Muscle of arm (tissue), 12 donors: ENCODE measurements around the gene IPO13. TPM values are rescaled to one million over a fixed set of nuclear protein-coding genes. Genes with fewer than 3 reads are reported as not detected.

Source experiments
- DNase-seq: peaks from one replicate; pipeline ENCODE4 v3.0.0-alpha.2; 2013
- polyA plus RNA-seq, 12 donors: library from polyadenylated mRNA; unstranded; fragments of 120-200 nt; gene quantifications; one replicate each; pipeline ENCODE4 v1.2.1, GENCODE V29; 2013; ENCODE audit not compliant: insufficient read length in 12 of 12

IPO13 gene
- polyA plus RNA-seq, 12 donors: 18.8 to 54.5 (median 25.7) TPM; not detected in 1

DNA sequence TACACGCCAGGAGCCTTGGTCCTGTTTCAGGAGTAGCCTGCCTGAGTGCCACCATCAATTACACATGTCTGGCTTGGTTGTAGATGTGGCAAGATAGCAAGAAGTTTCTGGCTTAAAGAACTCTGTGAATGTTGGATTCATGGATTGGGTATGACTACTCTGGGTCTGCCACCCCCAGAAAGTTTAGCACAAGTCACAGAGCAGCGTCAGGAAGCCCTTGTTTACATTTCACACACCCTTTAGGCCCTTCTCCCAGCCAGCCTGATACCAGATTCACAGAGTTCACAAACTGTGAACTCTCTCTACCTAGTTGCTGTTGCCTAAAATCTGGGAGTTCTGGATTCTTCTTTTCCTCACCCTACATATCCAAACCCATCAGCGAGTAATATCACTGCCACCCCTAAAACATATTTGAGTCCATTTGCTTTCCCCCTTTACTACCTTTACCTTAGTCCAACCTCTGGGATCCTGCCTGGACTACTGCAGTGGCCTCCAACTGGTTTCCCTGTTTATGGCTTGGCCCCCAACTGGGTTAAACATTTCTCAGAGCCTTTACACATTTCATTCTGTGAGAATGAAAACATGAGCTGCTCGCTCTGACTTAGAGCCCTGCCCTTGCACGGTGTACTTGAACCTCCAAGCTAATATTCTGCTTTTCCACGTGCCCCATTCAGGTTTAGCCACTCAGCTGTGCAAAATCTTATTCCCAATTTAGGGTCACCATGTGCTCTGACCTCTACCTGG, 40.6 kb downstream of the IPO13 start:
- DNase-seq: no peak

DNA sequence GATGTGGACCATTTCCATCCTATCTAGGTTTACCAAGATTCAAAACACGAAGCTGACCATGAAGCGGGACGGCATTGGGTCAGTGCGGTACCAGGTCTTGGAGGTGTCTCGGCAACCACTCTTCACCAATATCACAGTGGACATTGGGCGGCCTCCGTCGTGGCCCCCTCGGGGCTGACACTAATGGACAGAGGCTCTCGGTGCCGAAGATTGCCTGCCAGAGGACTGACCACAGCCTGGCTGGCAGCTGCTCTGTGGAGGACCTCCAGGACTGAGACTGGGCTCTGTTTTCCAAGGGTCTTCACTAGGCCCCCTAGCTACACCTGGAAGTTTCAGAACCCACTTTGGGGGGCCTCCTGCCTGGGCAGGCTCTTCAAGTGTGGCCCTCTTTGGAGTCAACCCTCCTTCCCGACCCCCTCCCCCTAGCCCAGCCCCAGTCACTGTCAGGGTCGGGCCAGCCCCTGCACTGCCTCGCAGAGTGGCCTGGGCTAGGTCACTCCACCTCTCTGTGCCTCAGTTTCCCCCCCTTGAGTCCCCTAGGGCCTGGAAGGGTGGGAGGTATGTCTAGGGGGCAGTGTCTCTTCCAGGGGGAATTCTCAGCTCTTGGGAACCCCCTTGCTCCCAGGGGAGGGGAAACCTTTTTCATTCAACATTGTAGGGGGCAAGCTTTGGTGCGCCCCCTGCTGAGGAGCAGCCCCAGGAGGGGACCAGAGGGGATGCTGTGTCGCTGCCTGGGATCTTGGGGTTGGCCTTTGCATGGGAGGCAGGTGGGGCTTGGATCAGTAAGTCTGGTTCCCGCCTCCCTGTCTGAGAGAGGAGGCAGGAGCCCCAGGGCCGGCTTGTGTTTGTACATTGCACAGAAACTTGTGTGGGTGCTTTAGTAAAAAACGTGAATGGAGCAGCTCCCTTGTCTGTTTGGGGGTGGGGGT, 43.8 kb downstream of the IPO13 start:
- DNase-seq: no peak

DNA sequence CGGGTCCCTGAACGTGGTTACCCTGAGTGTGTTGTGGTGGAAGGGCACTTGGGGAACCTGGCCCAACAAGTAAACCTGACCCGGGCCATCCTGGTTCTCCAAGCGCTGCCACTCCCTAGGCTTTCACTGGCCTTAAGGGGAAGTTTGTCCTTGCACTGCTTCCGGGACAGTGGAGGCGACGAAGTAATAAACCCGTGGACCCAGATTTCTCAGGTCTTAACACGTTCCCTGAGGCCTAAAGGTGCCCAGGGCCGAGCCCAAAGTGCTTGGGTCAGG, 44.4 kb downstream of the IPO13 start:
- DNase-seq: no peak

DNA sequence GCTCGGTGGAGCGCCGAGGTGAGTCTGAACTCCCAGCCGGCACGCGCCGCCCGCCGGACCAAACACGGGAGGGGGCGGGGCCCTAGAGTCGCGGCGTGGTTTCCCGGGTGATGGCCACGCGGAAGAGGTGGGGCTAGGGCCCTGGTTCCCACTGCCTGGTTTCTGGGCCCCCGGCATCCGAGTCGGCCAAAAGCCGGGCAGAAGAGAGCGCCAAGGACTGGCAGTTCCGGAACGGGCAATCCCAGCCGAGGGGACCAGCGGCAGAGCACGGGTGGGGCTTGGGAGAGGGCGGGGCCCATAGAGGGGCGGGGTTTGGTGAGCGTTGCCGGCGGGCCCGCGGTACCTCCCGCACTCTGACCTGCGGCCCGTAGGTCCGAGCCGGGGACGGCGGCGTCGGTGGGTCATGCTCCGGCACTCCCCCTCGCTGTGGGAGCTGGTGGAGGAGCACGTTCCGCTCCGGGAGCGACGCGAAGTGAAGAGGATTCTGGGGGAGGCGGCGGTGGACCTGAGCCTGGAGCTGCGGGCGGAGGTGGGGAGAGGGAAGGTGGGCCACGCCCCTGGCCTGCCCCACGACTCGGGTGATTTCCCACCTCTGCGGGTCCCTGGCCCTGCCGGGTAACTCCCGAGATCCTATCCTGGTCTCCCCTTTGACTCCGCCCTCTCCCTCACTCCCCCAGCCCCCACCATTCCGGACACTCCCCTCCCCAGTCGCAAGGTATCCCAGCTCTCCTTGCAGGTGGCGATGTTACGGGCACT, 44.9 kb downstream of the IPO13 start, which contains the start of gene CCDC24:
TSS of gene CCDC24 (plus strand) at position 124 of the 756 bp plus-strand sequence. CDS start at position 404, 280 bp downstream.
- DNase-seq: peak; percentile 72

DNA sequence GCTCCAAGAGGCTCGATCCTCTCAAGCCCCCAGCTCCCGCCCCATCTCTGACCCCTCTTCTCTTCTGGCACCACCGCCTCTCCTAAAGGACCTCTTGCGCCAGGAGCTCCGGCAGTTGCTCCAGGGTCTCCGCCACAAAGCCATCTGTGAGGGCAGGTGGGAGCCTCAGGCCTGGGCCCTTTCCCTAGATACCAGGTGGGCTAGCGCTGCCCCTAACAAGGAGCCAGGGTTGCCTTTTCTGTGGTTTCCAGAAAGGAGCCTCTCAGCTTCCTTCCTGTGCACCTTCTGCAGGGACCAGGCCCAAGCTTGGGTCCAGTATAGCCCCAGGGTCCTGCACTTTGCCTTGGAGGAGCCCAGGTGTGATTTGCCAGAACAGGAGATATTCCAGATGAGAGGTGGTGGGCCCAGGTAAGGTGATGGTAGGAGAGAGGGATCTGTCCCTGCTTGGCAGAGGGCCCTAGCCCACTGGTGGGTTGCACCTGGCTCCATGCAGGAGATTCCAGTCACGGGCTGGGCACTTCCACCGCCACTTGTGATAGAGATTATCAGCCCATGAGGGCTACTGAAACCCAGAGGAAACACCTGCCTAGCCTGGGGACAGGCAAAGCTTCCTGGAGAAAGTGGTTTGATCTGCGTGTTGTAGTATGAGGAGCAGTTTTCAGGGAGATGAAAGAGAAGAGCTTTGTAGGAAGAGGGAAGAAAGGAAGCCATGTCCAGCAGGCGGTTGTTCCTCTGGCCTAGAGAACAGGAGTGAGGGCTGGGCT, 45.7 kb downstream of the IPO13 start:
- no peak for DNase-seq

DNA sequence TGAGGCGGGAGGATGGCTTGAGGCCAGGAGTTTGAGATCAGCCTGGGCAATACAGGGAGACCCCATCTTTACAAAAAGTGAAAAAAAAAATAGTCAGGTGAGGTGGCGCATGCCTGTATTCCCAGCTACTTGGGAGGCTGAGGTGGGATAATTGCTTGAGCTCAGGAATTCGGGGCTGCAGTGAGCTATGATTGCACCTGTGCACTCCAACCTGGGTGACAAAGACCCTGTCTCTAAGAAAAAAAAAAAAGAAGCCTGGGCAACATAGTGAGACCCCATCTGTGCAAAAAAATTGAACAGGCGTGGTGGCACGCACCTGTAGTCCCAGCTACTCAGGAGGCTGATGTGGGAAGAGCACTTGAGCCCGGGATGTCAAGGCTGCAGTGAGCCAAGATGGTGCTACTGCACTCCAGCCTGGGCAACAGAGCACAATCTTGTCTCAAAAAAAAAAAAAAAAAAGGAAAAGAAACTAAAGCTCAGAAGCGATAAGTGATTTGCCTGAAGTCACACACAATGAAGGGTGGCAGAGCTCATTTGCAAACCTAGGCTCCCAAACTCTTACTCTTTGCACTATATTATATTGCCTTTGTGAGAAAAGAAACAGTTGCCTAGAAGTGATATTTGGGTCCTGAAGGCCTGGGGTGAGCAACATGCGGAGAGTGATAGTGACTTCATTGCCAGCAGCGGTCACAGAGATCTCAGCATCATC, 46.6 kb downstream of the IPO13 start:
- no peak for DNase-seq

DNA sequence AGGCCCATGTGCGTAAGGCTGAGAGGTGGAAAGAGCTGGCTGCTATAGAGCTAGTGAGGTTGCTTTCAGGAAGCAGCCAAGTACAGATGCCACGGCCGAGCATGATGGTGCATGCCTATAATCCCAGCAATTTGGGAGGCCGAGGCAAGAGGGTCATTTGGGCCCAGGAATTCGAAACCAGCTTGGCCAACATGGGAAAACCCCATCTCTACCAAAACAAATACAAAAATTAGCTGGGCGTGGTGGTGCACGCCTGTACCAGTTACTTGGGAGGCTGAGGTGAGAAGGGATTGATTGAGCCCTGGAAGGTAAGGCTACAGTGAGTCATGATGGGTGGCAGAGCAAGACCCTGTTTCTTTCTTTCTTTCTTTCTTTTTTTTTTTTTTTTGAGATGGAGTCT, 47.3 kb downstream of the IPO13 start:
- no peak for DNase-seq

DNA sequence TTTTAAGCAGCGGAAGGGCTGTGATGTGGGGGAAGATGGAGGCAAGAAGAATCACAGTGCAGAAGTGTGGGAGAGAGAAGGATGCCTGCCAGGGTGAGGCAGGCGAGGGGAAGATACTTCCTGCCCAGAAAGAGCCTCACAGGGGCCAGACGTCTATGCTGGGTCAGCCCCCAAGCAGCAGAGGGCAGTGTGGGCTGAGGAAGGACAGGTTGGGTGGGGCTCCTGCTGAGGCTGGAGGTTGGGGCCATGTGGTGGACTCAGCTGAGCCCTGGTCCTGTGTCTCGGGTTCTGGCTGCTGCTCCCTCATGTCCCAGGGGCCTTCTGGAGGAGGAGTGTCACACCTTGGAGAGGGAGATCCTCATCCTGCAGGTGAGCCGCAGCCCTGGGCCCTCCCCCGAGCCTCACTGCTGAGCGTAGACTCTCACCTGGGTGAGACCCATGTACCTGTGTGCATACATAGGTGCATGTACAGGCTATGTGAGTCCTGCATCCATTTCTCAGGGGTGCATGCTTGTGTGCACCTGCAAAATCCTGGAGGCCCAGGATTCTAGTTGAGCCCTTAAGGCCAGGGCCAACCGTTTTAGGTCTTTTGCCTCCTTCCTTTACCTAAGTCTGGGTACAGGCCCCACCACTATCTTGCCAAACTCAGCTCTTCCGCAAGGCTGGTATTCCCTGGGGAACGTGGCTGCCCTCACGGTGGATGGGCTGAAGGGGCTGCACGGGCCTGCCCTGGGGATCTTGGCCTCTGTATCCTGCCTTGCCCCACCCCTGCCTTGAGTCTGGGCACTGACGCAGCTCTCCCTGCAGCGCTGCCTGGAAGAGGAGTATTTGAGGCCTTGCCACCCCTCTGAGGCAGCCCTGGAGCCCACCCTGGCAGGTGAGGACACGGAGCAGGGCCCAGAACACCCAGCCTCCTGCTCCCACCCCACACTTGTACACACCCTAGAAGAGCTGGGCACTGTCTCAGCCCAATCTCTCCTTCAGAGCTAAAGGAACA, 48.3 kb downstream of the IPO13 start:
- DNase-seq: no peak

DNA sequence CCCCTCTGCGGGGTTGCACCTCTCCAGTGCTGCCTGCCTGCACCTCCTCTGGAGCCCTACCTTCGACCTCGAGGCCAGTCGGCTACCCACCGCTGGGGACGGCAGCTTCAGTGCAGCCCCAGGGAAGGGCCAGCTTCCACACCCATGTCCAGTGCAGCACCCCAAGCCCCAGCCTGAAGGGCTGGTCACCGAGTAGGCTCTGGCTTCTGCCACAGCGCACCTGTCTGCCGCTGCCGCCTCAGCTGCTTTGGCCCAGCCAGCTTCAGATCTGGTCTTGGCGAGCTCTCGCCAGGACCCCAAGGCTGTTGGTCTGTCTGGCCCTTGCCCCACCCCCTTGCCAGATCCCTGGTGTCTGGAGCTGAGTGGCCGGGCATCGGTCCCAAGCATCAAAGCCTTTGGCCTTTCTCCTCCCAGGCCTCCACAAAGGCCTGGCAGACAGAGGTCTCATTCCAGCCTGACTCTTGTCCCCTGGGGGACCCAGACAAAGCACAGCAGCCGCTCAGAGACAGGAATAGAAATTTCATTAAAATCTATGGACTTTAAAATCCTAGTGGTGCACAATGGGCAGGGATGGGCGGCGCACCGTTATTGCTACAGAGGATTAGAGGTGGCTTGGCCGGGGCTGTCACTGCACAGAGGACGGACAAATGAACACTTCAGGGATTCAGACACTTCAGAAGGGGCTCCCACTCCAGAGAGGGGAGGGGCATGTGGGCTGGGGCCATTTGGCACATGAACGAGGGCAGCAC, 49.4 kb downstream of the IPO13 start:
- no peak for DNase-seq

DNA sequence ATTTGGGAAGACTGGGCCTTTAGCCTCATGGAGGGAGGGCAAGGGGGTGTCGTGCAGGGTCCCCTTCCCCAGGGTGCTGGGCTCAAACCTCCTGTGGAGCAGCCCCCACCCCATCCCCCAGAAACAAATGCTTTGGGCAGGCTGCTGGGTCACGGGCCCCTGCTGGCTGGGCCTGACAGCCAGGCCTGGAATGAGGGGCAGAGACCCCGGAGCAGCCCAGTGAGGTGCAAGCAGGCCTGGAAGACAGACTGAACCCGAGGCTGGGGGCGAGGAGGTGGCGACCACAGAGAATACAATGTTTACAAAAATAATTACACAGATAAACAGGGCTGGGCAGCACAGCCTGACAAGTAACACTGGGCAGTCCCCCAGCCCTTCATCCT, 50.0 kb downstream of the IPO13 start:
- no peak for DNase-seq

DNA sequence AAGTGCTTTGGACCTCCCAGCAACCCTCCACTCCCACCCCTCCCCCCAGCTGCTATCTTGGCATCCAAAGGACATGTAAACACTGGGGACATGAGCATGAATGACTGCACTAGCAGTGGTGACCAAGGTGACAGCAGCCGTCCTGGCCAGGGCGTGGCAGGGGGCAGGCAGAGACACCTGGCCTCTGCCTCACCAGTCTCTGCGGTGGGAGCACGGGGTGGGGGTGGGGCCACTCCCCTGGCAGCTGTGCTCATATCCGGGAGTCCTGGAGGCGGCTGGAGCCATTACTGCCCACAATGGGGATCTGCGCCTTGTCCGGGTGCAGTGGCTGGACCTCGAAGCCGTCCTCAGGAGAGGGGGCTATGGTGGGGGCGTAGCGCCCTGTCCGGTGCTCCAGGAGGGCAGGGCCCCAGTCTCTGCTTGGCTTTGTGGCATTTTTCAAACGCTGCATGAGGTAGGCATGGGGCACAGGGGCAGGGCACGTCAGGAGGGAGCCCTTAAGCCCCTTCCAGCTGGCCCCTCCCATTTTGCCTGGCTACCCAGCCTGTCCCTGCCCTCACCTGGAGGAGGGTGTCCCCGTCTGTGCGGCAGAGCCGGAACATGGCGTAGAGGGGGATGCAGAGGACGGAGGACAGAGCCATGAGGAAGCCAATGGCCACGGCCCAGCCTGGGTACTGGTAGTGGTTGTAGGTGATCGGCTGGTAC, 50.7 kb downstream of the IPO13 start:
- DNase-seq: no peak

DNA sequence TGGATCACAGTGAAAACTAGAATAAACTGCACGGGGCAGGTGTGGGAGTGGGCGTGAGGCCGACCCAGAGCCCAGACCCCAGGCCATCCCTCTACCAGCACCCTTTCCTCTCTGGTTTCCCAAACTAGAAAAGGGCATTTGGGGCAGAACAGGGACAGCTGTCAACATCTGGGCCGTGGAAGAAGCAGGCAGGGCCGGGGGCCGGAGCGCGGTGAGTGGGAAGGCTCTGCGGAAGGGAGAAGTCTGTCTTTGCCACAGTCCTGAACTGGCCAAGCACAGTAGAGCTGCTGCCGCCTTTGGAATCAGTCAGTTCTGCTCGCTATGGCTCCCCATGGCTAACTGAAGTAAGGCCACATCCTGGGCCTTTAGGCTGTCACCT, 51.2 kb downstream of the IPO13 start:
- DNase-seq: no peak

DNA sequence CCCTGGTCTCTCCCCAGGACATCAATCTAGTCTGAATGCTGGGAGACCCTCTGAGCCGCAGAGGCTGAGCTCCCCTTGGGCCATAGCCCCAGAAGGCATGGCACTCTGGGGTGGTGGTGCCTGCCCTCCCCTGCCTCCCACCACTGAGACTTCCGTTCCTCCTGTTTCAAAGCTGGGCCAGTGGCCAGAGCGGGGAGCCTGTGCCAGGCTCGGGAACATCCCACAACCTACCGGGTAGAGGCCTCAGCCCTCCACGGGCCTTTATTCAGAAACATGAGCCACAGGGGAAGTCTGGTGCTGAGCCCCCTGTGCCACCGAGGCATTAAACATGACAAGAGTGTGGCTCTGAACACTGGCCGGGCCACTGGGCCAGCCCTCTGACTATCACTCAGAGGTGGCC, 52.7 kb downstream of the IPO13 start:
- DNase-seq: no peak

DNA sequence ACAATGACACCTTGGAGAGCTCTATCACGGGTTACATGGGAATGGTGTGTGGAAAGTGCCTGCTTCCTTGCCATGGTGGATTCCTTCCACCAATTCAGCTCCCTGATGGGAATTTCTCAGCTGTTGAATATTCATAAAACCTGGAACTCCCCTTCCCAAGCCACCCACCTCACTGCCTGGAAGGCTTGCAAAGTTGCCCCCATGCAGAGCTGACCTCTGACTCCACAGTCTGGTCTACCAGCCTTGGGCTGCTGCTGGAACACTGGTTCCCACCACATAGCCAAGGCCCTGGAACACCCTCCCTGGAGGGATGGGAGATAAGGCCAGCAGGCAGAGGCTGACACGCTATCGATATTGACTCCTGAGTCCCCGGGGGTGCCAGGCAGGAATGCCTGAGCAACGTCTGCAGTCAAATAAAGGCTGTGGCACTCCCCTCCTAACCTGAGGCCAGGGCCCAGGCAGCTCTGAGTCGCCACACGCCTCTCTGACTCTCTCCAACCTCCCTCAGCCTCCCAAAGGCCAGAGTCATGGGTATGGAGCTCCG, 53.4 kb downstream of the IPO13 start:
- no peak for DNase-seq

DNA sequence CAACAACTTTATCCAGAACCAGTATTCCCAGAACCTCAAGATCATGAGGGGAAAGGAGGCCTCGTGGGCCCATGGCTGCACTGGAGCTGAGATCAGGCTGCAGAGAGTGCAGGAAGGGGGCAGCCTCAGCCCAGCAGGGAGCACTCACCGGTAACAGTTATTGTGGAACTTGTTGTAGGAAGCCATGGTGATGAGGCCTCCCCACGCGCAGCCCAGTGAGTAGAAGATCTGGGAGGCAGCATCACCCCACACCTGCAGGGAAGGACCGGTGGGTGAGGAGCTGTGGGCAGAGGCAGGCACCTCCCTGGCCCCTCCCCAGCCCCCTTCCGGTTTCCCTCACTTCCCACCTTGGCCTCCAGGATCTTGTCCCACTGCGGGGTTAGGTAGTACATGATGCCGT, 55.4 kb downstream of the IPO13 start:
- DNase-seq: no peak

DNA sequence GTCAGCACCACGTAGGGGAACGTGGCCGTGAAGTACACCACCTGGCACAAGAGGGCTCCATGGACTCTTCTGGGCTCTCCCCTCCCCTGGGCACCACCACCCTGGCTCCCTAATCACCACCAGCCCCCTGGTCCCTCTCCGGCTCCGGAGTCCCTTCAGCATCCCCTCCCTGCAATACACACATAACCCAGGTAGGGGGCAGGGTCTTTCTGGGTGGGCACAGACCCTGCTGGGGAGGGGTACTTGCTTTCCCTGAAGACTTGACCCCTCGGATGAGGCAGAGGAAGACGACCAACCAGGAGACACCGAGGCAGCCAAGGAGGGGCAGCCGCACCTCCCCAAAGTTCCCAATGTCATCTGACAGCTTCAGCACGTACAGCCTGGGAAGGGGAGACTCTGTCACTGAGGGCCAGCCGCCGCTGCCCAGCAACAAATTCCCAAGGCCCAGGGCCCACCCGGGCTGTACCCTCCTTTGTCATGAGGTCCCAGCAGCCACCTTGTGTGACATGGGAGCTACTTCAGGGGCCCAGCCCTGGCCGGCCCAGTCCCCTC, 55.9 kb downstream of the IPO13 start:
- no peak for DNase-seq

DNA sequence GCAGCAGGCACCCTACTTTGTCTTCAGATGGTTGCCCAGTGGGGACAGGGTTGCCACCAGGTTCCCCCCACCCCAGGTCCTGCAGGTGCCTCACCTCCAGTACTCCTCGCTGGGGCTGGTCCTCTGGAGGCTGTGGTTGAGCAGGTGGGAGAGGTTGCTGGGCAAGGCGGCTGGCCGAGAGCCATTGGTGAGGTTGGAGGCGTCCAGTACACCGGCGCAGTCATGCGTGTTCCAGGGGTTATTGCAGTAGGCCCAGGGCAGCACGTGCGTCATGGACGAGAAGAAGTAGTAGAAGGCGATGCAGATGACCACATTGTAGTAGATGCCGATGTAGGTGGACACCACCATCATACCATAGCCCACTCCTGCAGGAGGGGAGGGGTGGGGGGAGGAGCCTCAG, 61.5 kb downstream of the IPO13 start:
- no peak for DNase-seq
